HG03066 (cell line): ENCODE results near the gene RAPGEF4.
"Not testable (repeated sequence)": the region's sequence is repeated elsewhere in the genome, so short reads cannot be mapped to it uniquely, and the experiment has no call there.

Source experiments
- ATAC-seq: cut with Tn5 transposase; IDR thresholded peaks from one replicate; pipeline ENCODE4 v1.9.1; 2021; ENCODE audit warnings: low read depth; ENCODE audit not compliant: unreplicated experiment

RAPGEF4 gene

DNA sequence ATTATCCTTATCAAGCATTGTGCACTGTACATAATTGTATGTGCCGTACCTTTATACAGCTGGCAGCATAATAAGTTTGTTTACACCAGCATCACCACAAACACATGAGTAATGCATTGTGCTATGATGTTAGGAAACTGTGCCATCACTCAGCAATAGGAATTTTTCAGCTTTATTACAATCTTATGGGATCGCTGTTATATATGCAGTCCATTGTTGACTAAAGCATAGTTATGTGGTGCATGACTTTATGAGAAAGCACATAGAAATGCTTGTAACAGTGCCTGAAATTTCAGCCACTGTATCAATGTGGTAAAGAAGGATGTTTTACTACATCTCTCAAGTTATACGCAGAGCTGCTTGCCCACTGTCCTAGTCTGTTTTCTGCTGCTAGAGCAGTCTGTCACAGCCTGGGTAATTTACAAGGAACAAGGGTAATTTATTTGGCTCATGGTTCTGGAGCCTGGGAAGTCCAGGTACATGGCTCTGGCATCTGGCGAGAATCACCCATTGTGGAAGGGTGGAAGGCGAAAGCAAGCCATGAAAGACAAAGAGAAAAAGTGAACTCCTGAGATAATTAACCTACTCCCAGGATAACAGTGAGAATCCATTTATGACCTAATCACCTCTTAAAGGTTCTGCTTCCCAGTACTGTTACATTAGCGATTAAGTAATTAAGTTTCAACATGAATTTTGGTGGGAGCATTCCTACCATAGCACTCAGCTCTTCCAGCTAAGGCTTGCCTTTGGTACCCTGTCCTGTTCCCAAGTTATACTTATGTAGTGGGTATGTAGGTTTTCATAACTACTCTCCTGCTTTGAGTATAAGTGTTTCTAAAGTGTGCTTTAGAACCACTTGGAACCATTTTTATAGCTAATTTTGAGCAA, 344.6 kb downstream of the RAPGEF4 start:
- no peak for ATAC-seq

DNA sequence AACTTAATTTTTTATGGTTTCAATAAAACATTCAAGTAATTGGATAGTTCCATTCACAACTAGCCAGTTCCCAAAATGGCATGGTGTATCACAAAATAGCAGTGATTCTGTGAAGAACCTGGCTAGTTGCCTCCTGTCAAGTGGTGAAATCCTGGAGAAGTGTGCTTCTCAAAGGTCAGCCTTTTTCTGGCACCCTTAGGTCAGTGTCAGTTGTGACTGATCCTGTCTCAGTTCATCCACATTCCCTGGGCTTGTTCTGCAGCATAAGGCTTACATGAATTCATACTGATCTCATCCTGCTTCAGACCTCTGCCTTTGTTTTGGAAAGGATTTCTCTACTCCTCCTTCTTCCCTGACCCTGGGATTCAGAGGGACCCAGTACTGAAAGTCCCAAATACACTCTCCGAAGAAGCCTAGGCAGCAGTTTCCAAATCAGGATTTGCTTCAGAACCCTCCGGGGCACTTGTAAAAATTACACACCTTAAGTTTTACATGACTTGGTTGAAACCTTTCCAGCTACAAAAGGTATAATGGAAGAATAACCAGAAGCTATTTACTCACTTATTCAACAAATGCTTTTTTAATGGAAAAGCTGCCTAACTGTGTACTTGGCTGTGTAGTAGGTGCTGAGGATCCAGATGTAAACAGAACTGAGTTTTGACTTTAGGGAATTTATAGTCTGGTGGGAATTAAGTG, 351.0 kb downstream of the RAPGEF4 start:
- no peak for ATAC-seq

GRCh38 chr2:173087214-173087581, 351.6 kb downstream of the RAPGEF4 start:
- no peak for ATAC-seq

- ATAC-seq = no peak
These were observed 352.3 kb downstream of the RAPGEF4 start for GRCh38 chr2:173087793-173088496.

DNA sequence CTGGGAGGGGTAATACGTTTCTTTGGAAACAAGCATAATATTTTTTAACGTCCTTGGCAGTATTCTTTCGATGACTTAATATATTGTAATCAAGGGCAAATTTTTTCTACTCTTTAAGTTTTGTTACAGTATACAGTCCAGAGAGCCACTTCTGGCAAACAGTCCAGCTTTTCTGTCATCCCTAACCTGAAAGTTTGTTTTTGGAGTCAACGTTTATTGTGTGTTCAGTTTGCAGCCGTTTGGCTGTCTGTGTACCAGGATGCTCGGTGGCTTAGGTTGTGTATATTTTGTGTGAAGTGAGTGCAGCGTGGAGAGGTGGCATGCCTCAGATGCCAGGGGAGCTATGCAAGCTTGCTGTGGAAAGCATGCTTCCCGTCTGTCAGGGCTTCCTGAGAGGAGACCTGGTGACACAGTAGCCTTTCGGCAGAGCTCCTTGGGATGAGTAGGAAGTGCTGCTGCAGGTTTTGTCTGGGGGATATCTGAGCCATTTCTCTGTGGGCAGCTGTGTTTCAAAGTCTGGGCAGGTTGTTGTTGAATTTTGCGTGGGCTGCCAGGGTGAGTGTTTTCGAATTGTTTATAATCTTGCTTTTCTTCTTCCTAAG, 354.7 kb downstream of the RAPGEF4 start:
- ATAC-seq = no peak

DNA sequence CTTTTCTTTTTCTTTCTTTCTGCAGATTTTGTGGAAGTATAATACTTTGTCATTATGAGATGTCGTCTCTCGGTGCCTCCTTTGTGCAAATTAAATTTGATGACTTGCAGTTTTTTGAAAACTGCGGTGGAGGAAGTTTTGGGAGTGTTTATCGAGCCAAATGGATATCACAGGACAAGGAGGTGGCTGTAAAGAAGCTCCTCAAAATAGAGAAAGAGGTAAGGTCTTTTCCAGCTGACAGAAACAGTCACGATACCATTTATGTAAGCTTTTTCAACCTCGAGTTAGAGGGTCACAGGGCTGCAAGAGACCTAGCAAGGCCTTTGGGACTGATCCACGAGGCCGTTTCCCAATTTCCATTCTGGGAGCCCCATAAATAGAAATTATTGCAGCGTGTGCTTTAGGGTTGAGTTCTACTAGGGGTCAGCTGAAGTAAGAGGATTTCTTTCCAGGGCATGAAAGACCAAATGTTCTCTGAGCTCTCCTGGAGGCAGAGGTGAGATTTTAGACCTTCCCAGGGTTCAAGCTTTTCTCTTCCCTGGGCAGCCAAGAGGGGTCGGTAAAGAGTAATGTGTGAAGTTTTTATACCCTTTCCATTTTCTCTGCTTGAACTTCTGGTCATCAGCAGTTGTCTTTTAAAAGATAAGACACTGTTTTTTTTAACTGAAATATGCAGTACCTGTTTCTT, 355.5 kb downstream of the RAPGEF4 start:
- ATAC-seq = no peak

DNA sequence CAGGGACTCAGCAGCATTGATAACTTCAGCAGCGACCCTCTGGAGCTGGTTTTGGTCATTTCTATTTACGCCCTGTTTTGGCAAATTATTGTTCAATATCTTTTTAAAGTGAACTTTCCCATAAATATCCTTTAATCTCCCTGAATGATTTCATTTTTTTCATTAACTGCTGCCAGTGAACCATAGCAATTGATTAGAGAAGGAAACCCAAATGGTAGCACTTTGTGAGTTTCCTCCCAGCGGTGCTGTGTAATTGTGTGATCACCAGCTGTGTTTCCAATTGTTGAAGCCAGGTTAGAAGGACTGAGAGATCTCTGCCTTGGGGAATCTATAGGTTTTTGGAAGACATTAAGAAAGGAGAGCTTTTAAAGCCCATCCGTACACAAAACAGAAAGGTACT, 356.3 kb downstream of the RAPGEF4 start:
- no peak for ATAC-seq

GRCh38 chr2:173092844-173093402, 357.3 kb downstream of the RAPGEF4 start:
- ATAC-seq = no peak

DNA sequence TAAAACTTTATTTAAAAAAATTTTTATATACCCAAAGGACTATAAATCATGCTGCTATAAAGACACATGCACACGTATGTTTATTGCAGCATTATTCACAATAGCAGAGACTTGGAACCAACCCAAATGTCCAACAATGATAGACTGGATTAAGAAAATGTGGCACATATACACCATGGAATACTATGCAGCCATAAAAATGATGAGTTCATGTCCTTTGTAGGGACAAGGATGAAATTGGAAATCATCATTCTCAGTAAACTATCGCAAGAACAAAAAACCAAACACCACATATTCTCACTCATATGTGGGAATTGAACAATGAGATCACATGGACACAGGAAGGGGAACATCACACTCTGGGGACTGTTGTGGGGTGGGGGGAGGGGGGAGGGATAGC, 358.0 kb downstream of the RAPGEF4 start:
- ATAC-seq = not testable (repeated sequence)

- ATAC-seq = no peak
These were observed 359.1 kb downstream of the RAPGEF4 start for GRCh38 chr2:173094731-173095130.

DNA sequence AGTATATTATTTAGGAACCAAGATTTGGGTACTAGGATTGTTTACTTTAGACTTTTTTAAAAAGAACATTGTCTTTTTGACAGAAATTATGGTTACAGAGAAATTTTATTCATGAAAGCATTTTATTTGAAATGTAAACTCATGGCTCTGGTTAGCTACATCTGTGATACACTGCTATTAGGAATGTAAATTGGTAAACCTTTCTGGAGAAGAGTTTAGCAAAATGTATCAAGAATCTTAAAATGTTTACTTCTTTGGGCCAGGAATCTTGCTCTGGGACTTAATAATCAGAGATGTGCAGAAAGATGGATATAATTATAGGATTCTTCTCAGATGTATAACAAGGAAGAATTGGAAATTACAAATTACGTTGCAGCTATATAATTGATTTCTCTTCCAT, 359.7 kb downstream of the RAPGEF4 start:
- no peak for ATAC-seq

- ATAC-seq = no peak
These were observed 363.6 kb downstream of the RAPGEF4 start for GRCh38 chr2:173099271-173099670.

DNA sequence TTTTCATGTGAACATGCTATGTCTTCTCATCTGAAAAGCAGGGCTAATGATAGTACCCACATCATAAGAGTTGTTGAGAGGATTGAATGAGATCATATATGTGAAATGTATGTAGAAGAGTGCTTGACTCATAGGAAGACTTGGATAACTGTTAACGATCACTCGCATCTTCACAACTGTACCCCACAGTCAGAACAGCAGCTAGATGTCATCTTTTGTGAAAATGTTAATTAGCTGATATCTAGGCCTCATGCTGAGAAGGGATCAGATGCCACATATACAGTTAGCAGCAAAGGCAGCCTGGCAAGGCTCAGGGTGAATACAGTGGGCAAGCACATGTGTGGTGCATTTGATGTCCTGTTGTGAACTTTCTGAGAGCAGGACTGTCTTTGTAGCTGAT, 364.2 kb downstream of the RAPGEF4 start:
- ATAC-seq = no peak

DNA sequence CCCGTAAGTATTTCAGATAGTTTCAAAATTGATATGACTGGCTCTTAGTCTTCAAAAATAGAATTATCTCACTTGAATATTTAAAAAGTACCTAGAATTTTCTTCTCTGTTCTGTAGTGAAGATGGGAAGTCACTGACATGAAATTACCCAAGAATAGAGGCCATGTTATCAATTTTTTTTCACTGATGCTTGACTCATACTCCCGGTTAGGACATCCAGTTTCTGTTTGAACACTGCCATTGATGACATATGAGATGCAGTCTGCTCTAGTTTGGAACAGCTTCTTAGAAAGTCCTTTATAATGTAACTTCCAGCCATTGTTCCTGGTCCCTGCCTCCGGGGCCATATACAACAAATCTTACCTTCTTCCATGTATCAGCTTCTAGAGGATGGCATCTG, 366.0 kb downstream of the RAPGEF4 start:
- no peak for ATAC-seq
